GM12878 (cell line): ENCODE results near the gene OR6Q1.

Experiments used
- ASH2L ChIP-seq: fragments of 300-600, 200-600 bp; sonication (generic); IDR thresholded peaks from 2 replicates; pipeline ENCODE4 v1.6.1; 2017; ENCODE audit warnings: low read depth, mild to moderate bottlenecking, borderline replicate concordance
- CBFB ChIP-seq: IDR thresholded peaks from 2 replicates; pipeline ENCODE4 v1.6.1; 2016; ENCODE audit warnings: antibody characterized with exemption, low read depth
- CTCF ChIP-seq, 3 experiments: IDR thresholded peaks in 2 of 3; conservative IDR thresholded peaks in 1 of 3; 2 replicates each; pipeline ENCODE4 v1.5.1; 2011; ENCODE audit warnings: low read depth in 3 of 3, low read length in 3 of 3, mild to moderate bottlenecking in 3 of 3, control low read depth in 2 of 3, moderate library complexity in 2 of 3, inconsistent platforms in 1 of 3, mixed read lengths in 1 of 3; ENCODE audit not compliant: control insufficient read depth in 2 of 3, insufficient read depth in 1 of 3; ENCODE audit errors: extremely low read depth in 1 of 3
- ESRRA ChIP-seq: IDR thresholded peaks from 2 replicates; pipeline ENCODE4 v1.6.1; 2012; ENCODE audit warnings: mild to moderate bottlenecking, low read length, improper control_type of control experiment
- MYC ChIP-seq: IDR thresholded peaks from 2 replicates; pipeline ENCODE4 v1.6.1; 2011; ENCODE audit warnings: mild to moderate bottlenecking, low read length, moderate library complexity, inconsistent platforms; ENCODE audit not compliant: insufficient read depth, insufficient replicate concordance, insufficient read length, severe bottlenecking
- PAX5 ChIP-seq: IDR thresholded peaks from 2 replicates; pipeline ENCODE4 v1.6.1; 2011; ENCODE audit warnings: low read depth, low read length, borderline replicate concordance
- POLR2AphosphoS5 ChIP-seq: IDR thresholded peaks from 2 replicates; pipeline ENCODE4 v1.6.1; 2011; ENCODE audit warnings: mild to moderate bottlenecking, low read length, inconsistent platforms
- SUZ12 ChIP-seq: fragments of 200-600 bp; sonication (generic); IDR thresholded peaks from one replicate; pipeline ENCODE4 v1.6.1; 2018; ENCODE audit warnings: antibody characterized with exemption, mild to moderate bottlenecking; ENCODE audit not compliant: unreplicated experiment
- TBL1XR1 ChIP-seq: IDR thresholded peaks from 2 replicates; pipeline ENCODE4 v1.6.1; 2012; ENCODE audit warnings: low read depth, low read length, improper control_type of control experiment
- YY1 ChIP-seq: IDR thresholded peaks from 2 replicates; pipeline ENCODE4 v1.6.1; 2011; ENCODE audit warnings: low read depth, mild to moderate bottlenecking, low read length
- TF ChIP-seq, protein P1 (sequence below): IDR thresholded peaks from 2 replicates; pipeline ENCODE4 v1.6.1; 2011; ENCODE audit warnings: low read depth, low read length, improper control_type of control experiment, borderline replicate concordance

DNA sequence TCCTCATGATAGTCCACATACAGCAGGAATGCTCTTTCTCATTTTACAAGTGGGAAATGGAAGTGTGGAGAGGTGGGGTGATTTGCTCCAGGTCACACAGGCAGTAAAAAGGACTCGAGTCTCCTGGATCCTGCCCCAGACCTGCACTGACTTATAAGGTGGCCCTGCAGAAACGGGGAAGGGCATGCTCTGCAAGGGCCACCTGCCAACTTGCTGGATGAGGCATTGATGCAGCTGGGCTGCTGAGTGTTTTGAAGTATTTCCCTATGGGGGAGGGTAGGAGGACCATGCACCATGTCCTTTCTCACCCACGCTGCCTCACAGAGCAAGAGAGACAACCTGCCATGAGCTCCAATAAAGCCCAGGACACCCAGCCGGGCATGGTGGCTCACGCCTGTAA, 36.9 kb downstream of the OR6Q1 start:
- TF ChIP-seq POLR2AphosphoS5 (no peak), YY1 (no peak), CTCF (IDR thresholded peaks at IDR 0.05 in 2 of 3, conservative IDR thresholded peaks at IDR 0.05 in 1 of 3; ENCODE audit: control insufficient read depth in 2 of 3, extremely low read depth in 1 of 3, insufficient read depth in 1 of 3, low read depth in 3 of 3, low read length in 3 of 3) (no peak), ASH2L (no peak), PAX5 (no peak), MYC (no peak), ESRRA (no peak), SUZ12 (no peak), CBFB (no peak), TBL1XR1 (no peak)
- TF ChIP-seq, protein P1, sequence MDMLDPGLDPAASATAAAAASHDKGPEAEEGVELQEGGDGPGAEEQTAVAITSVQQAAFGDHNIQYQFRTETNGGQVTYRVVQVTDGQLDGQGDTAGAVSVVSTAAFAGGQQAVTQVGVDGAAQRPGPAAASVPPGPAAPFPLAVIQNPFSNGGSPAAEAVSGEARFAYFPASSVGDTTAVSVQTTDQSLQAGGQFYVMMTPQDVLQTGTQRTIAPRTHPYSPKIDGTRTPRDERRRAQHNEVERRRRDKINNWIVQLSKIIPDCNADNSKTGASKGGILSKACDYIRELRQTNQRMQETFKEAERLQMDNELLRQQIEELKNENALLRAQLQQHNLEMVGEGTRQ, result no peak
